Measurements from ENCODE around the gene TMEM190.
"Not testable (repeated sequence)": the region's sequence is repeated elsewhere in the genome, so short reads cannot be mapped to it uniquely, and the experiment has no call there.

TMEM190 gene

DNA sequence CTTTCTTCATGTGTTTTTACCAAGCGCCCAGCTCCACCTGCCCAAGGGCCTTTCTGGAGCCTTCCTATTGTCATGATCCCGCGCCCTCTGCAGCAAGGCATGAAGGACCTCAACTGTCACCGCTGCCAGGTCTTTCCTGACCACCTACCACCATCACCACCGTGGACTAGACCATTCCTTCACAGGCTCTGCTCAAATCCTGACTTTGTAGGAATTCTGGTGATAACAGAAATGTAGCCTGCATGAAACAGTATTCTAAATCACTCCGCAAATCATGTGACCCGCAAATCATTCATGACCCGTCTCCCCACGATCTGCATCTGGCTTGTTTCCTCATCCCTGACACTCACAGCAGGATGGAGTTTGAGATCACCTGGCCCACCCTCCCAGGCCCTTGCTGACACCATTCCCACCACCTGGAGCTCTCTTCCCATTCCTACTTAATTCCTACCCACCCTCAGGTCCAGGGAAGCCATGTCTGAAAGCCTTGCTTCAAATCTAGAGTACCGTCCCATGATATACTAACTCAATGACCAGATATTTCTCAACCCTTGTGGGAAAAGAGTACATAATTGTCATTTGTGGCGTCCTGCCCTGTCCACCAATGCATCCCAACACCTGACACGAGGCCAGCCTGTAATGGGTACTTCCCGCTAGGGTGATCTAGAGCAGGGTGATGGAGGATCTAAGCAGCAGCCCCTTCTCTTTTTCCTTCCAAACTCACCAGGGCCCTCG is 29.6 kb downstream of the TMEM190 start:
- TF ChIP-seq, protein P1, sequence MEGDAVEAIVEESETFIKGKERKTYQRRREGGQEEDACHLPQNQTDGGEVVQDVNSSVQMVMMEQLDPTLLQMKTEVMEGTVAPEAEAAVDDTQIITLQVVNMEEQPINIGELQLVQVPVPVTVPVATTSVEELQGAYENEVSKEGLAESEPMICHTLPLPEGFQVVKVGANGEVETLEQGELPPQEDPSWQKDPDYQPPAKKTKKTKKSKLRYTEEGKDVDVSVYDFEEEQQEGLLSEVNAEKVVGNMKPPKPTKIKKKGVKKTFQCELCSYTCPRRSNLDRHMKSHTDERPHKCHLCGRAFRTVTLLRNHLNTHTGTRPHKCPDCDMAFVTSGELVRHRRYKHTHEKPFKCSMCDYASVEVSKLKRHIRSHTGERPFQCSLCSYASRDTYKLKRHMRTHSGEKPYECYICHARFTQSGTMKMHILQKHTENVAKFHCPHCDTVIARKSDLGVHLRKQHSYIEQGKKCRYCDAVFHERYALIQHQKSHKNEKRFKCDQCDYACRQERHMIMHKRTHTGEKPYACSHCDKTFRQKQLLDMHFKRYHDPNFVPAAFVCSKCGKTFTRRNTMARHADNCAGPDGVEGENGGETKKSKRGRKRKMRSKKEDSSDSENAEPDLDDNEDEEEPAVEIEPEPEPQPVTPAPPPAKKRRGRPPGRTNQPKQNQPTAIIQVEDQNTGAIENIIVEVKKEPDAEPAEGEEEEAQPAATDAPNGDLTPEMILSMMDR (conservative IDR thresholded peaks at IDR 0.05; ENCODE audit: control insufficient read depth, insufficient read depth, low read depth, low read length) = no peak
- no peak for DNase-seq (ENCODE audit: low read depth)
- peak overlapping the region; percentile 78 for H3K4me3 ChIP-seq (ENCODE audit: control insufficient read depth, low read depth, low read length)

DNA sequence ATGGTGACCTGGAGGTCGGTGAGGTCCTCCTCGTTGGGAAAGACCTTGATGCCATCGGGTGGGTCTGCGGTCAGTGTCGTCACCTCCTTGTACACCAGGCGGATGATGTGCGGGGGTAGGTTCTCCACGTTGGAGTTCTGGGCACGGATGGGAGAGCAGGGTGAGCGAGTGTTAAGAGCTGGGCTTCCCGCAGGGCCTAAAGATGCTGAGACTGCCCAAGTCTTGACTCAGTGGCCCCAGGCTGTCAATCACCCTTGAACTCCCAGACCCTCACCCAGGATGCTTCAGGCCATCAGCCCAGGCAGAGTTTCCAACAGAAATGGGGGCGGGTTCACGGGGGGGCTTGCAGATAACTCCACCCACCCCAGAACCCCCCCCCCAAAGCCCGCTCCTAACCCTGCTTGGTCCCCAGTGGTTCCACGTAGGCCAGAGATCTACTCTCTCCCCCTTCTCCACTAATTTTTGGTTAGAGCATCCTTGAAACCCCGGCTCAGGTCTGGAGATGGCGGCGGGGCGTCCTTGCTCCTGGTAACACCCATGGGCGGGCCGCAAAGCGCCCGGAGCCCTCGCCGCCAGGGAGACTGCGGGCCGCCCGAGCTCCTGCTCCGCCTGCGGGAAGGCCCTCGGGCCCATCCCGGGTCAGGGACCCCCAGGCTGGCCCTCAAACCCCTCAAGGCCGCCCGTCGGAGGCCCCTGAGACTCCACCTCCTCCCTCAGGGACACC is 30.4 kb downstream of the TMEM190 start:
- peak overlapping the region; percentile 78 for H3K4me3 ChIP-seq (ENCODE audit: control insufficient read depth, low read depth, low read length)
- peak; percentile 41 for DNase-seq (ENCODE audit: low read depth)
- TF ChIP-seq, protein P1 (conservative IDR thresholded peaks at IDR 0.05; ENCODE audit: control insufficient read depth, insufficient read depth, low read depth, low read length) = no peak

DNA sequence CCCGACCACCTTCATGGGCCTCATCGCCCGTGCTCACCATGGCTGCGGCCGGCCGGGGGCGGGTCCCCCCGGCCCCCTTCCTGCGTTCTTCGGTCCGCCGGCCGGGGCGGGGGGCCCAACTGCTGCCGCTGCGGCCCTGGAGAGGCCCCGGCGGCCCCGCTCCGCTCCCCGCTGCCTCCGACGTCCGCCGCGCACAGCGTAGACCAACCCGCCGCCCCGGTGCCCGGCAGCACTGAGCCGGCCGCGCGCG is 30.8 kb downstream of the TMEM190 start, which contains the start of gene UBE2S:
TSS of gene UBE2S (minus strand) at position 239 of the 250 bp plus-strand sequence. CDS start at position 40, 199 bp downstream.
- H3K4me3 ChIP-seq (ENCODE audit: control insufficient read depth, low read depth, low read length) = peak within 1 kb of the TSS; percentile 78
- not testable (repeated sequence) for DNase-seq (ENCODE audit: low read depth)

DNA sequence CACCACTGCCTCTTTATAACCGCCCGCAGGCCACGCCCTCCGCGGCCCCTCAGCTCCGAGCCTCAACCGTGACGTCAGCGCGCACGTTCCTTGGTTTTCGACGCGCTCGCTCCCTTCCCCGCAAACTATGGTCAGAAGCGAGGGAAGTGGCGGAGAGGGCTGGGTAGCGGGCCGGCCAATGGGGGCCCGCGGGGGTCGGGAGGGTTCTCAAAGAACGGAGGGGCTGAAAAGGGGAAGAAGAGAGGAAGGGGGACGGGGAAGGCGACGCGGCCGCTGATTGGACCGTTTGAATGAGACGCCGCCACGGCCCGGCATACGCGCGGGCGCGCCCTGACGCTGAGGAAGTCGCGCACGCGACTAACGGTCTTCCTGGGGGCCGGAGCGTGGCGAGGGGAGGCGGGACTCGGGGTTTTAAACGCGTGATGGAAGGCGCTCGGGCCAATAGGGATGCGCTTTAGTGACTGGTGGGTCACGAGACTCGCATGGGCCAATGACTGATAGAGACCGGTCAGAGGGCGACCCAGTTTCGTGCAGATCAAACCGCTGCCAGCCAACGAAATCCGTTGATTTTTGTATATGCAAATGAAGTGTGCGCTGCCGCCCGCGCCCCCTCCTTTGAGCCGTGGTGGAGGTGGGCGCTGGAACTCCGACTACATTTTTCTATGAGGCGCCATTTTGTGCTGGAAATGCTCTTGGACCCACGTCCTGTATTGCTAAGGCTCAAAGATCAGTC is 31.3 kb downstream of the TMEM190 start:
- peak; percentile 99 for DNase-seq (ENCODE audit: low read depth)
- TF ChIP-seq, protein P1 (conservative IDR thresholded peaks at IDR 0.05; ENCODE audit: control insufficient read depth, insufficient read depth, low read depth, low read length) = no peak
- peak overlapping the region; percentile 48 for H3K4me3 ChIP-seq (ENCODE audit: control insufficient read depth, low read depth, low read length)

DNA sequence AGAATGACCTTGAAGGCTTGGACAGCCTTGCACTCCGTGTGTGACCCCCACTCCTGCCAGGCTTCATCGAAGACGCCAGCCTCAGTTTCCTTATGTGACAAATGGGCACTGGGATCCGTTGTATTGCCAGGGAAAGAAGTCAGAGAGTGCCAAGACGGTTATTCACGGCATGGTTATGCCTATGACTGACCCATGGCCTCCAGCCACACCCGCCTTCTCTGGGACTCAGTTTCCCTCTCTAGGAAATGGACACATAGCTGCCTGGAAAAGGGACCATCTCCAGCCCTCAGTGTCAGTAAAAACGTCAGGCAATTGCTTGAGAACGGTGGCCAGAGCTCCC is 31.9 kb downstream of the TMEM190 start:
- peak overlapping the region; percentile 45 for H3K4me3 ChIP-seq (ENCODE audit: control insufficient read depth, low read depth, low read length)
- TF ChIP-seq, protein P1 (conservative IDR thresholded peaks at IDR 0.05; ENCODE audit: control insufficient read depth, insufficient read depth, low read depth, low read length) = no peak
- no peak for DNase-seq (ENCODE audit: low read depth)

DNA sequence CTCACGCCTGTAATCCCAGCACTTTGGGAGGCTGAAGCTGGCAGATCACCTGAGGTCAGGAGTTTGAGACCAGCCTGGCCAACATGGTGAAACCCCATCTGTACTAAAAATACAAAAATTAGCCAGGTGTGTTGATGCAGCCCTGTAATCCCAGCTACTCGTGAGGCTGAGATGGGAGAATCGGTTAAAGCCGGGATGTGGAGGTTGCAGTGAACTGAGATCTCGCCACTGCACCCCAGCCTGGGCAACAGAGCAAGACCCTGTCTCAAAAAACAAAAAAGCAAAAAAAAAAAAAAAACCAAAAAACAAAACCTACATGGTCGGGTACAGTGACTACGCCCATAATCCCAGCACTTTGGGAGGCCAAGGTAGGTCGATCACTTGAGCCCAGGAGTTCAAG is 32.6 kb downstream of the TMEM190 start:
- not testable (repeated sequence) for DNase-seq (ENCODE audit: low read depth); H3K4me3 ChIP-seq (ENCODE audit: control insufficient read depth, low read depth, low read length)

DNA sequence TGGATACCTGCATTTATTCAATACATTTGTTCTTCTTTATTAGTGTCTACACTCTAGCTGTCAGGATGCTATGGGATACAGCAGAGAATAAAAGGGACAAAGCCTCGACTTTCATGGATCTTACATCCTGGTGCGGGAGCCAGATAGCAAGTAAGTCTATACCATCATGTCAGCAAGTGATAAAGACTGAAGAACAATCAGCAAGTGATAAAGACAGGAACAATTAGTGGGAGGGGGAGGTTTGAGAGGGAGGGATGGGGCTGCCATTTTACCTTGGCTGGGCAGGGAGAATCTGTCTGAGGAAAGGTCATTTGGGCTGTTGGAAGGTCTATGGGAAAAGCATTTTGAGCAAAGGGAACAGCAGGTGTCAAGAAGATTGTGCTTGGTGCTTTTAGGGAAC is 33.5 kb downstream of the TMEM190 start:
- H3K4me3 ChIP-seq (ENCODE audit: control insufficient read depth, low read depth, low read length) = no peak overlapping the region
- TF ChIP-seq, protein P1 (conservative IDR thresholded peaks at IDR 0.05; ENCODE audit: control insufficient read depth, insufficient read depth, low read depth, low read length) = no peak
- no peak for DNase-seq (ENCODE audit: low read depth)
